COR-L47 (cell line): Measurements from ENCODE around the gene NUMB.

Experiments
- DNase-seq: peaks from one replicate; lab custom pipeline; 2025; lab: John Stamatoyannopoulos, UW

The NUMB gene

DNA sequence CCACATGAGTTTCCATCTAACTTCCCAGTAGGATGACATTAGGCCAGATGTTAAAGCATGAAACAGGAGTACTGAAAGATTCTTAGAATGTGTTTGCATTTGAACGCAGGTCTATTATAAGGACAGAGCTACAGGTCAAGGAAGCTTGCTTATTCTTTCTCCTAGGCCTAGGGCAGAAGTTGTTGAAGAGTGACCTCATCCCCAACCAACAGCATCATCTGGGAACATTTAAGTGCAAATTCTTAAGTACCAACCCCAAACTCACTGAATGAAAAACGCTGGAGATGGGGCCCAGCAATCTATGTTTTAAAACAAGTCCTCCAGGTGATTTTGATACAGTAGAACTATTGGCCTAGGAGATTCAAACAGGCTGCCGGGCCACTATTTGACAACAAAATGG, 168.6 kb downstream of the NUMB start:
- no peak for DNase-seq

- DNase-seq, result no peak
Measured at GRCh38 chr14:73289308-73289707, 169.0 kb downstream of the NUMB start.

GRCh38 chr14:73287071-73287470, 171.3 kb downstream of the NUMB start:
- DNase-seq, result no peak

- DNase-seq, result no peak
Measured at GRCh38 chr14:73286598-73286997, 171.7 kb downstream of the NUMB start.

- no peak for DNase-seq
Measured at GRCh38 chr14:73285979-73286378, 172.4 kb downstream of the NUMB start.

DNA sequence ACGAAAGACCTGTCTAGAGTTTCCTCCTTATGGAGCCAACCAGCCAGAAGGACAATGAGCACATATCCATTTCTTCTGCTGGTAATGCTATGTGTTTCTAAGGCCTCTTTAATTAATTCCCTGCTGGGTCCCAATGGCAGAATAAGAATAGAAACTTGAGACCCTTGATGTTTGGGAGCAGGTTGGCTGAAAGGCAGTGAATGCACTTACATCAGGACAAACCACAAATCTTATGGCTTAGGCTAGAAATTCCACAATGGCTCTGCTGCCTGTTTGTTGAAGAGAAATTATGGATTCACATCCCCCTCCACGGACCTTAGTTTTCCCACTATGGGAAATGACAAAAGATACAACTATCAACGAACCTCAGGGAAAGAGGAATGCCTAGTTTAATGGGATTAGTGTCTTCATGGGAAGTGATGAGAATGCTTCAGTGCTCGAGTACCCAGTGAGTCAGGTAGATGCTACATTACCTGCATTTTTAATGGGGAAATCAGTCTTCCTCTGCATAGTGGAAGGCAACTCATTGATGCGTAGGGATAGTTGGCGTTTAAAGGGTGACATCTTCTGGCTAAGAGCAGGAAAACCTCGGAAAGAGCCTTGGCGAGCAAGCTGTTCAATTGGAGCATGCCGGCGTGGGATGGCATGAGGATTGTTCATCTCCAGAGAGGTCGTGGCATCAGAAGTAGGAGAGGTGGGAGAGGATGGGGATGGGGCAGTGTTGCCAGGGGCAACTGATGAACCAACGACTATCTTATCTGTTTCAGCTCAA, 174.6 kb downstream of the NUMB start:
- no peak for DNase-seq

DNA sequence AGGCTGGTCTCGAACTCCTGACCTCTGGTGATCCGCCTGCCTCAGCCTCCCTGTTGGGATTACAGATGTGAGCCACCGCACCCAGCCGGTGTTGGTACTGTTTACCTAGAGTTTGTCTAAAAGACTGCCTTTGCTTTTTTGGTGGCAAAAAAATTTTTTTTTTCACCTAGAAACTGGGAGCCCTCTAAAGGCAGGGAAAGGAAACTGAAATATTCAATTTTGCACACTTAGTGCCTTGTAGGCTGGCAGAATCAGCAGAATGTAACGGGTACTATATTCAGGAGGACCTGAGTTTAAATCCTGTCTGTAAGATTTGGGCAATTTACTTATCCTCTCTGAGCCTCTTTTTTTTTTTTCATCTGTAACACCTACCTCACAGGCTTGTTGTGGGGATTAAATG, 177.4 kb downstream of the NUMB start:
- DNase-seq, result no peak

- no peak for DNase-seq
Measured at GRCh38 chr14:73277376-73277775, 181.0 kb downstream of the NUMB start.

- no peak for DNase-seq
Measured at GRCh38 chr14:73276836-73277235, 181.5 kb downstream of the NUMB start.

- DNase-seq, result no peak
Measured at GRCh38 chr14:73273799-73274198, 184.5 kb downstream of the NUMB start.

DNA sequence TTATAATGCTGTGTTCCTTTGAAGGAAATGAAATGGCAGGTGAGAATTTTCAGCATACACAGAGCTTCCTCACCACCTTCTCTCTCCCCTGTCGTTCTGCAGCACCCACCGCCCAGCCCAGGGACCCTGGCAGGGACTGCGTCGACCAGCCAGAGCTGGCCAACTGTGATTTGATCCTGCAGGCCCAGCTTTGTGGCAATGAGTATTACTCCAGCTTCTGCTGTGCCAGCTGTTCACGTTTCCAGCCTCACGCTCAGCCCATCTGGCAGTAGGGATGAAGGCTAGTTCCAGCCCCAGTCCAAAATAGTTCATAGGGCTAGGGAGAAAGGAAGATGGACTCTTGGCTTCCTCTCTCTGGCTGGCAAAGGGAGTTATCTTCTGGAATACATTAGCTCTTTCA, 186.0 kb downstream of the NUMB start:
- DNase-seq, result no peak

DNA sequence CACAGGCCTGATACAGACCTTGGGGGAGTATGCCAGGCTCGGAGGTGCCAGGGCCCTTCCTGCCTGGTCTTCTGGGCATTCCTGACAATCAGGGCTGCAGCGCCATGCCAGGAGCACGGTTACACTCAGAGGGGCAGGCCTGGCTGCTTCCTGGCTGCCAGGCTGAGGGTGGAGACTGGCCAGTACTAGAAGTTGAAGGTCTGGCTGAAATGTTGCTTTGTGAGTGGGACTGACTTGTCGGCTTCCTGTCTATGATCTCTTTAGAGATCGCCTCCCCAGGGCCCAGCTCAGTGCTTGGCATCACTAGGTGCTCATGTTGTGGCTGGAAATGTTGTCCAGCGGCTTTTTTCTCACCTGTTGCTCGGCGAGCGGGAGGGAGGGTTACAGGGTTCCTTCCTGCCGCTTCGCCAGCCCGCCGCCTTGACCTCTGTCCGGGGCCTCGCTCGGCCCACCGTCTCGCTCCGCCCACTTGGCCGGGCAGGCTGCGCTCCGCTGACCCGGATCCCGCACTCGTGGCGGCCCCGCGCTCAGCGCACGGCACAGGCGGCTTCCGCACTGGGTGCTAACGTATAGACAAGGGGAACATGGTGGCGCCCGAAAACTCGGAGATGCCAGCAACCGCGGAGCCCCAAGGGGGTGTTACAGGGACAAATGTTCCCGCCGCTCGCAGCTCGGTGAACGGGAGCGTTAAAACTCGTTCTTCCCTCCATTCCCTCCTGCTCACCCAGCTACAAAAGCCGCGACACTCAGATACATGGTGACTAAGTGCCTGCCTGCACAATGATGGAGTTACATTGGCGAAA, 188.4 kb downstream of the NUMB start:
- no peak for DNase-seq

- DNase-seq, result no peak
Measured at GRCh38 chr14:73267474-73267873, 190.9 kb downstream of the NUMB start.

DNA sequence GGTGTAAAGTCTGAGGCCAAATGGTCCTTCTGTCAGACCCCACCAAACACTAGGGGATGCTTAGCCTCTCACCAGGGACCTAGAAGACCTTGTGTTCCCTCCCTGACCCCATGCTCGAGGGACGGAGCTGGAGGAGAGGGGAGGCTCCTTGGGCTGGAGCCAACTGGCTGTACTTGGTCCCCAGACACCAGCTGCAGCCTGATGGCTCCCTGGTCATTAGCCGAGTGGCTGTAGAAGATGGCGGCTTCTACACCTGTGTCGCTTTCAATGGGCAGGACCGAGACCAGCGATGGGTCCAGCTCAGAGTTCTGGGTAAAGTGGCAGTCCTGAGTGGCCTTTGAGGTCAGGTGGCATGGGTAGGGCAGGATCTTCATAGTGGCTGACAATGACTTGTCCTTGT, 192.0 kb downstream of the NUMB start:
- DNase-seq, result no peak

GRCh38 chr14:73265721-73266046, 192.7 kb downstream of the NUMB start:
- DNase-seq, result no peak

GRCh38 chr14:73264885-73265720, 193.2 kb downstream of the NUMB start:
- no peak for DNase-seq

GRCh38 chr14:73264080-73264884, 194.1 kb downstream of the NUMB start:
- DNase-seq, result no peak

DNA sequence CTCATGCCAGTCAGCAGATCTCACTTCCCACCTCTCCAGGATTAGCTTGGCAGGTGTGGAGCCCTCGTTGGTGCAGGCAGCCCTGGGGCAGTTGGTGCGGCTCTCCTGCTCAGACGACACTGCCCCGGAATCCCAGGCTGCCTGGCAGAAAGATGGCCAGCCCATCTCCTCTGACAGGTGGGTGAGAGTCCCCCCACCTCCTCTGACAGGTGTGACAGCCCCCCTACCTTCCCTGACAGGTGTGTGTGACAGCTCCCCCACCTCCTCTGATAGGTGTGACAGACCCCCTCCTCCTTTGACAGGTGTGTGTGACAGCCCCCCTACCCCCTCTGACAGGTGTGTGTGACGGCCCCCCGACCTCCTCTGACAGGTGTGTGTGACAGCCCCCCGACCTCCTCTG, 194.7 kb downstream of the NUMB start:
- DNase-seq, result no peak

GRCh38 chr14:73262427-73263183, 195.7 kb downstream of the NUMB start:
- DNase-seq, result no peak

GRCh38 chr14:73261520-73262426, 196.6 kb downstream of the NUMB start:
- no peak for DNase-seq
